Caco-2 (cell line): Measurements from ENCODE around the gene AVEN. TPM values are rescaled to one million over a fixed set of nuclear protein-coding genes. Genes with fewer than 3 reads are reported as not detected.

Experiments used
- total RNA-seq: library from RNA; stranded (reverse); gene quantifications from 2 replicates; pipeline ENCODE4 v1.2.3, GENCODE V29; 2022

Gene AVEN
- total RNA-seq, 1 experiment from 2014 or later, result 8.7 TPM

Other genes starting within 250 kb of the AVEN start
- gene CHRM5, start 70.7 kb downstream of the AVEN start, total RNA-seq, result not detected in 2 replicates
- gene EMC7, start 62.7 kb upstream of the AVEN start, total RNA-seq, result 70.2 and 74.2 TPM in 2 replicates
- gene PGBD4, start 62.9 kb upstream of the AVEN start, total RNA-seq, result 1.5 and 1.7 TPM in 2 replicates
- gene KATNBL1, start 170.9 kb upstream of the AVEN start, total RNA-seq, result 22.6 and 25.9 TPM in 2 replicates
- gene EMC4, start 185.8 kb upstream of the AVEN start, total RNA-seq, result 96.7 and 98.5 TPM in 2 replicates